SIG-M5 (cell line): ENCODE results near the gene TMEM203.

Experiments used
- DNase-seq: peaks from one replicate; lab custom pipeline; 2025; lab: John Stamatoyannopoulos, UW

The TMEM203 gene

DNA sequence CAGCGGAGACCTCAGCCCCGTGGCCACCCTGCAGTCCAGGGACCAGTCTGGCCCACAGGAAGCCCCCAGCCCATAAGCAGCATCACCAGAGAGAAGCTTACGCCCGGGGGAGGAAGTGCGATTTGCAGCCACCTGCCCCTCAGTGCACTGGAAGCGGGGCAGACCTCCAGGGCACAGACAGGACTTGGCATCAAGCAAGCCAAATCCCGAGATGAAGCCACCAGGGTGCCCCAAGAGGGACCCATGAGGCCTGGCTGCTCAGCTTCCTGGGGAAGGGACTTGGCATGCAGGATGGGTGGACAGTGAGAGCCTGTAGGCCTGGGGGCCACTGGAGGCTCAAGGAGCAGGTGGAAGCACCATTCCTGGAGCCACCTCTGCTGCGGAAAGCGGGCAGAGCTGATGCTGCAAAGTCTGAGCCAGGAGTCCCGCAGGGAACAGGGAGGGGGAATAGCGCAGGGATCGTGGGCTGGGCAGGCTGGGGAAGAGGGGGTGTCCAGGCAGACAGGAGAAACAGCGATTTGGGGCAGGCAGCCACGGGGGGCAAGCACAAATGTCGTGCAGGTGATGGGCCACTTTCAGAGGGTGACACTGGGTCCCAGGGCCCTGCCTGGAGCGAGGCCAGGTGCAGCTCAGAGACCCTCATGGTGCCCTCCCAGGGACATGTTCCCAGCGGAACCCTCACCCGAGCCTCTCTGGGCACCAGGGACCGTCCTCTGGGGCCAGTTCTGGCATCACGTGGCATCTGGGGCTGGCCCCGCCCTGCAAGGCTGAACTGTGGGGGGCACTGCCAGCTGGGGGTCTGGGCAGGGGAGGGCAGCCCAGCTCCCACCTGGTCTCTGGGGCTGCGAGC, 38.8 kb downstream of the TMEM203 start:
- no peak for DNase-seq

DNA sequence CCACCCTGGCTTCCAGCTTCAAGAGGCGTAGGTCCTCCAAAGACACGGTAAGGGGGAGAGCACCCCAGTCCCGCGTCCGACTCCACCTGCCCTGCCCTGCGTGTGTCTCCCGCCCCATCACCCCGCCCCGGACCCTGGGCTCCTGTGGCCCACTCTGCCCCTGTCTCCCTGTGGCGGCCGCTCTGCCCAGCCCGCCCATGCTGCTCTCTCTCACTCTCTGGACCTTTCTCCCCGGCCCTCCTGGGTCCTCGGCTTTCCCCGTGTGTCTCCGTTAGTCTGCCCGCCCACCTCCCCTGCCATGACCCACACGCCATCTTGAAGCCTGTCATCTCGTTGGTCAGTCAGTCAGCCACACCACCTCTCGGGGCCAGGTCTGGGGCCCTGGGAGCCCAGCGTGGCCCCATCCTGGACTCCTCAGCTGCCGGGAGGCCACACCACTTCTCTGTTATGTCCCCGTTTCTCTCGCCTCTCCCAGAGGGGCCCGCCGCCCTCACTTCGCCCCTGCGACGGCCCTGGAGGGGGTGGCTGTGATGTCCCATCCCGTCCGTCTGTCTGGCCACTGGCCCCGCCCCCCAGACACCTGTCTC, 40.1 kb downstream of the TMEM203 start:
- no peak for DNase-seq

DNA sequence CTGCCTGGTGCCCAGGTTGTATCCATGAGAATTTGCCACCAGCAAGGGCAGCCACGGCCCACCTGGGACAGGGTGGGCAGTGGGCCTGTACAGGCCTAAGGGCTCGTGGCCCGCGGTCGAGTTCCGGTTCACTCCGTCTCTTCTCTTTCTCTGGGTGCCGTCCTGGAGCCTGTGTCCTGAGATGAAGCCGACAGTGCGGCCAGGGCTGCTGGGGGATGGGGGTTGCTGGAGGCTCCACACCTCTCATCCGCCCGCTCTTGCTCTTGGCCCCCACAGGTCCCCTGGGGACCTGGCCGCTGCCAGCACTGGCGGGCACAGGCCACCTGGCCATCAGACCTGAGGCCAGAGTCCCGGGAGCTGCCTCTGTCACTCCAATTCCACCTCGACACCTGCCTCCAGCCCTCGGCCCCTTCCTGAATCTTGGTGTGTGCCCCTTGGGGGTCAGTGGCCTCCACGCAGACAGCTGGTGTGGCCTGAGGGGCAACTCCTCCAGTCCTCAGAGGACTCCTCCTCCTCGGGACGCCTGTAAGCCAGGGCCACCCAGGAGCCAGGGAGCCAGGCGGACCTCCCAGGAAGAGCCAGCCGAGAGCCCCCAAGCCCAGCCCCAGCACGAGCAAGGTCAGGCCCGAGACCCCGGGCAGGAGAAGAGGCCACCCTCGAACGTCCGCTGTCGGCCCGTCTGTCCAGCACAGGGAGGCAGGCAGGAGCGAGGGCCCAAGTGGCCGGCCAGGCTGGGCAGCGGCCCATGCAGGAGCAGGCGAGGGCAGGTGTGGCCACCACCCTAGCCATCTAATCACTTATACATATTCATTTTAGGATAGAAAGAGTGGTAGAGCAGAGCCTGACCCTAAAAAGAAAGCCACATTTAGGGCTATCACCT, 40.8 kb downstream of the TMEM203 start:
- DNase-seq: no peak

DNA sequence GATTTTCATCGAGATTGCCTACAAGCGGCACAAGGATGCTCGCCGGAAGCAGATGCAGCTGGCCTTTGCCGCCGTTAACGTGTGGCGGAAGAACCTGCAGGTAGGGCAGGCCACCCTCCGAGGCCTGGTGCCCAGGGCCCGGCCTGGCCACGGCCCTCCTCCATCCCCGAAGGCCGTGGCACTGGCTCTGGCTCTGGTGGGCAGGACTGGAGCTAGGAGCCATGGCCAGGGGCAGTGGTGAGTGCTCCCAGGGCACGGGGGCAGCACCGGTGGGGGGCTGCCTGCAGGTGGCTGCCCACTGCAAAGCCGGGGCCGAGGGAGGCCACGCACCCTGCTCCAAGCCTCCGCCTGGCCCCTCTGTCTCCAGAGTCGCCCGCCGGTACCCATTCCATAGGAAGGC, 41.6 kb downstream of the TMEM203 start:
- DNase-seq: no peak

DNA sequence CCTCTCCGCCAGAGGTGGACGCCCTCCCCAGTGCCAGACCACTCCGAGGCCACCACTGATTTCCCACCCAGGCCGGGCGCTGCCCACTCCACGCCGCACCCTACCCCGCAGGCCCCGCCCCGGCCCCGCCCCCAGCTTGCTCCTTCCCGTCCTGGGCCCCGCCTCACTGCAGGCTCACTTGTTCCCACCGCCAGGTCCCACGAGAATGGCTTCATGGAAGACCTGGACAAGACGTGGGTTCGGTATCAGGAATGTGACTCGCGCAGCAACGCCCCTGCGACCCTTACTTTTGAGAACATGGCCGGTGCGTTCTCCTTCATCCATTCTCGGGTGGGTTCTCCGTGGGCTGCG, 42.1 kb downstream of the TMEM203 start:
- DNase-seq: no peak

DNA sequence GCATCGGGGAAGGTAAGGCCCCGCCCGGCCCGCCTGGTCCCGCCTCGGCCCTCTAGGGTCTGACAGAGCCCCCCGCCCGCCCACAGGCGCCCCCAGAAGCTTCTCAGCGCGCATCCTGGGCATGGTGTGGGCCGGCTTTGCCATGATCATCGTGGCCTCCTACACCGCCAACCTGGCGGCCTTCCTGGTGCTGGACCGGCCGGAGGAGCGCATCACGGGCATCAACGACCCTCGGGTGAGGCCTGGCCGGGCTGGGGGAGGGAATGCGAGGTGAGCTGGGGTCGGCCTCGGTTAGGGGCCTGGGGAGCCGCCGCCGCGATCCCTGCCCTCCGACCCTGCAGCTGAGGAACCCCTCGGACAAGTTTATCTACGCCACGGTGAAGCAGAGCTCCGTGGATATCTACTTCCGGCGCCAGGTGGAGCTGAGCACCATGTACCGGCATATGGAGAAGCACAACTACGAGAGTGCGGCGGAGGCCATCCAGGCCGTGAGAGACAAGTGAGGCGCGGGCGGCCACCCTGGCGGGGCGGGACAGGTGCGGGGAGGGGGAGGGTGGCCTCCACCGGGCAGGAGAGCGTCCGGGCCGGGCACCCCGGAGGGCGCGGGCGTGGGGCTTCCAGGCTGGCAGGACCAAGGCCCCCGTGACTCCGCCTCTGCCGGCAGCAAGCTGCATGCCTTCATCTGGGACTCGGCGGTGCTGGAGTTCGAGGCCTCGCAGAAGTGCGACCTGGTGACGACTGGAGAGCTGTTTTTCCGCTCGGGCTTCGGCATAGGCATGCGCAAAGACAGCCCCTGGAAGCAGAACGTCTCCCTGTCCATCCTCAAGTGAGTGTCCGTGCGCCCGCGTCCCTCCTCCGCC, 42.7 kb downstream of the TMEM203 start:
- no peak for DNase-seq

DNA sequence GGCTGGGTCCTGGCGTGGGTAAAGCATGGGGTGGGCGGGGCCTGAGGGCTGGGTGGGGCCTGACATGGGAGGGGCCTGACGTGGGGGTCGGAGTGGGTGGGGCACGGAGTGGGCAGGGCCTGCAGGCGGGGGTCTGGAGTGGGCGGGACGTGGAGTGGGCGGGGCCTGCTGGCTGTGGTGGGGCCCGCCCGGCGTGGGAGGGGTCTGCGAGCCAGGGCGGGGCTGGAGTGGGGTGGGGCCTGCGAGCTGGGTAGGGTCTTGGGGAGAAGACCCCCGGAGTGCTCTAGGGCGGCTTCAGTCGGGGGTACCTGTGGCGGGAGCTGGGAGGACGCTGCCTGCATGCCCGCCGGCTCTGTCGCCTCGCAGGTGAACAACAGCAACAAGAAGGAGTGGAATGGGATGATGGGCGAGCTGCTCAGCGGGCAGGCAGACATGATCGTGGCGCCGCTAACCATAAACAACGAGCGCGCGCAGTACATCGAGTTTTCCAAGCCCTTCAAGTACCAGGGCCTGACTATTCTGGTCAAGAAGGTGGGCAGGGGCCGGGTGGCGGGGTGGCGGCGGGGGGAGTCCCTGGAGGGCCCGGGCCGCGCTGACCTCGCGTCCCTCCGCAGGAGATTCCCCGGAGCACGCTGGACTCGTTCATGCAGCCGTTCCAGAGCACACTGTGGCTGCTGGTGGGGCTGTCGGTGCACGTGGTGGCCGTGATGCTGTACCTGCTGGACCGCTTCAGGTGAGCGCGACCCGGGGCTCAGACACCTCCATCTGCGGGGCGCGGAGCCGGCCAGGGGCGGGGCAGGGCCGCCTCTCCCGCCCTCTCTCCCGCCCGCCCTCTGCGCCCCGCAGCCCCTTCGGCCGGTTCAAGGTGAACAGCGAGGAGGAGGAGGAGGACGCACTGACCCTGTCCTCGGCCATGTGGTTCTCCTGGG, 43.6 kb downstream of the TMEM203 start:
- no peak for DNase-seq

DNA sequence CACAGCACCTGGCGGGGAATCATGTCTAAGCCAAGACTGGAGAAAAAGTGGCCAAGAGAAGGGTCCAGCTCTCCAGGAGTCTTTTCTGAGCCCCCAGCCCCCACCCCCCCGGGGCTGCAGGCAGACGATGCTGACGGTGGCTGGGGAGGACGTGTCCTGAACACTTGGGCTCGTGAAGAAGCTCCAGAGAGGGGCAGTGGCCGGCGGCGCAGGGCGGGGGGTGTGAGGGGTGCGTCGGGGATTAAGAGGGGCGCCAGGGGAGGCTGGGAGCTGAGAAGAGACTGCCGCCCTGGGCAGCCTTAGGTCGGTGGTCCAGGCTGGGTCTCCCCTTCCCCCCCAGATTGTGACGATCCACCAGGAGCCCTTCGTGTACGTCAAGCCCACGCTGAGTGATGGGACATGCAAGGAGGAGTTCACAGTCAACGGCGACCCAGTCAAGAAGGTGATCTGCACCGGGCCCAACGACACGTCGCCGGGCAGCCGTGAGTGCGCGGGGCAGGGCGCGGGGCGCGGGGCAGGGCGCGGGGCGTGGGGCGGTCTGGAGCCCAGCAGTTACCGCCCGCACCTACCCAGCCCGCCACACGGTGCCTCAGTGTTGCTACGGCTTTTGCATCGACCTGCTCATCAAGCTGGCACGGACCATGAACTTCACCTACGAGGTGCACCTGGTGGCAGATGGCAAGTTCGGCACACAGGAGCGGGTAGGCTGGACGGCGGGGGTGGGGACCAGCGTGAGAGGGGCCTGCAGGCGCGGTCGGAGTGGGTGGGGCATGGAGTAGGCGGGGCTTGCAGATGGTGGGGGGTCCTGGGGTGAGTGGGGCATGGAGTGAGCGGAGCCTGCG, 44.5 kb downstream of the TMEM203 start:
- DNase-seq: no peak

DNA sequence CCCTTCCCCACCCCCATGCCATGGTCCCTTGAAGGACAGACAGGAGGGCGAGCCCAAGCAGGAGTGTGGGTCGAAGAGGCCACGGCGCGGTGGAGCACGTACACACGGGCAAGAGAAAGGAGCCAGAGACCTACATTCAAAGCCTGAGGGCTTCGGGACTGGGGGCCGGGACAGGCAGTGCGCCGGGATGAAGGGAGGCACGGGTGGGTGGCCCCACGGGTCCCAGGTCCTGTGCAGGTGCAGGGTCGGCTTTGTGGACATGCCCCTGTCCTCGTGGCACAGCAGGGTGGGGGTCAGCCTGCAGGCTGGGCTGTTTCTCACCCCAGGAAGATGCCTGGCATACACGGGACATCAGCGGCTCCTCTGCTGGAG, 45.4 kb downstream of the TMEM203 start:
- no peak for DNase-seq

DNA sequence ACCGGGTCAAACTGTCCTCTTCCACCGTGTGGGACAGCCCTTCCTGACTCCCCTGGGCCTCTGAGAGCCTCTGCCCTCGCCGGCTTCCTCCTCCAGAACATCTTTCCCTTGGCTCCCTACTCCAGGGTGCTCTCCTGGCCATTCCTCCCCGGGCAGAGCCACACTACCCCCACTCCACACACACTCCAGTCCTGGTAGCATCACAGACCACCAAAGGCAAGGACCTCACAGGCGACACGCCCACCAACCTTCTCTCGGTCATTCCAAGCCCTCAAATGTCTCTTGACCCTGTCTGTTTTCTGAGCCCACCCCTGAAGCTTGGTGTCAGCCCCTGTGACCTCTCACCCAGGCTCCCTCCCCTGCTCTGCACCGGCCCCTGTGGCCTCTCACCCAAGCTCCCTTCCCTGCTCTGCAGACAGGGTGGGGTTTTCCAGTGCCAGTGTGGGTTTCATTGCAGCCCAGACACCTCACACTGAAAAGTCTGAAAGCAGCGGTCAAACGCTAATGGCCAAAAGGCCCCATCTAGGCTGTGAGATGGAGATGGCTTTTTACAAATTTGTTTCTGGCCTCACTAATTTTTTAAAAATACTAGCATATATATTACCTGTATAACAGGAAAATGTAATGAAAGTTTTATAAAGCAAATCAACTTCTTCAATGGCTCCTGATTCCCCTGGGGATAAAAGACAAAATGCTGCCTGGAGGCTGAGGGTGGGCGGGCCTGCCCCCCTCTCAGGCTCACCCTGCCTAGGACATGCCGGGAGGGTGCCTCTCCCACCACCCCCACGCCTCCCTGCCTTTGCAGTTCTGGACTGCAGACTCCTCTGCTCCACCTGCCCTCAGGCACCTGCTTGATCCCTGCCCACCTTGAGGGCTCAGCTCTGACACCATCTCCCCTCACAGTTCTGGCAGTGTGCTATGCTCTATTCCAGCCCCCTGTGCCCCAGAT, 46.1 kb downstream of the TMEM203 start:
- DNase-seq: no peak

DNA sequence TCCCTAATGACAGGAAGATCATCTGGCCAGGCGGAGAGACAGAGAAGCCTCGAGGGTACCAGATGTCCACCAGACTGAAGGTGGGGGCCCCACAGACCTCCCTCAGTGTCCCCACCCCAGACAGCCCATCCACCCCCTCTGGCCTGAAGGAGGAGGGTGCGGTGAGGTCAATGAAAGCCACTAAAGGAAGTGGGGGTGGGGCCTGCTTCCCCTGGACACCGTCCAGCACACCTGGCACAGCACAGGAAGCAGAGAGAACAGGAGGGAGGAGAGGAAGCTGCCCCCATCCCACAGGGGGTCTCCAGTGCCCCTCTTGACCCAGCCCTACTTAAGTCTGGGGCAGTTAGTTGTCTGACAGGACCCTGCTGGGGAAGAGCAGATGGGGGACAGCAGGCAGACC, 46.8 kb downstream of the TMEM203 start:
- no peak for DNase-seq

DNA sequence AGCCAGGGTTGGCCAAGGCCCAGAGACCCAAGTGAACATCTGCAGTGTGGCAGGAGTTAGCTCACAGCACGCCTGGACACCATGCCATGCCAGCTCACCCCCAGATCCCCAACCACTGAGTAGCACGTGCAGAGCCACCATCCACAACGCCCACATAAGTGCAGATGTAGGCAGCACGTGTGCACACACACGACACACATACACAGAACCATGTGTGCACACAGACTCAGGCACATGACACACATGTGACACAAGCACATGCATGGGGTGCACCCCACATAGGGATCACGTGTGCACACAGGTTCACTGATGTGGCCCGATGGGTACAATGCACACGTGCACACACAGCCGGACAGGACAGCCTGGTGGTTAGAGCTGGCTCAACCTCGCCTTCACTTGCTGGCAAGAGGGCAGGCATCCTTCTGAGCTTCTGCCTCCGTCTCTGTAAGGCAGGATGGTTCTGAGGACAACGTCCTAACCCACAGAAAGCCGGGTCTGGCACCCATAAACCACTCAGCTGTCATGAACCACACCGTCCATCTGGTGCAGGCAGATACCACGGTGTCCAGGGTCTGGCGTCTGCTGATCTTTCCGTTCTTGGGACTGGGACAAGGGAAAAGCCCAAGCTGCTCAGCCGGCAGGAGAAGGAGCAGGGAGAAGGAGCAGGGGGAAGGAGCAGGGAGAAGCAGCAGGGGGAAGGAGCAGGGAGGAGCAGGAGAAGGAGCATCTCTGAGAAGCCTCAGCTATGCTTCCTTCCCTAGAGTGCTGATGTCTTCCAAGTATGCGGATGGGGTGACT, 47.6 kb downstream of the TMEM203 start:
- DNase-seq: no peak

DNA sequence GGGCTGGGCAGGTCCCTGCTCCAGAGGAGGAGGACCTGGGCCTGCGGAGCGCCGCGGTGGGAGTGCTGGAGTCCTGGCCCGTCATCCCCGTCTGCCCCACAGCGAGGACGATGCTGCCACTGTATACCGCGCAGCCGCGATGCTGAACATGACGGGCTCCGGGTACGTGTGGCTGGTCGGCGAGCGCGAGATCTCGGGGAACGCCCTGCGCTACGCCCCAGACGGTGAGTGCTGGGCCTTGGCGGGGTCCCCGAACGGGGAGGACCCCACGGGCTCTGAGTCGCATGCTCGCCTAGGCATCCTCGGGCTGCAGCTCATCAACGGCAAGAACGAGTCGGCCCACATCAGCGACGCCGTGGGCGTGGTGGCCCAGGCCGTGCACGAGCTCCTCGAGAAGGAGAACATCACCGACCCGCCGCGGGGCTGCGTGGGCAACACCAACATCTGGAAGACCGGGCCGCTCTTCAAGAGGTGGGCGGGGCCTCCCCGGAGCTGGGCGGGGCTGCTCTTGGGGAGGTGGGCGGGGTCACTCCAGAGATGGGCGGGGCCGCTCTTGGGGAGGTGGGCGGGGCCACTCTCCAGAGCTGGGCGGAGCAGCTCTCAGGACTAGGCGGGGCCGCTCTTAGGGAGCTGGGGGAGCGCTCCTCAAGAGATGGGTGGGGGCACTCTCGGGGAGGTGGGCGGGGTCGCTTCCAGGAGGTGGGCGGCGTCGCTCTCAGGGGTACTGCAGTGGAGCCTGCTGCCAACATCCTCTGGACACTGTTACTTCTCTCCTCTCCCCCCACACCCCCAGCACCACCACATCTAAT, 48.7 kb downstream of the TMEM203 start:
- DNase-seq: no peak
